Measurements from ENCODE around the gene MPHOSPH6. TPM values are rescaled to one million over a fixed set of nuclear protein-coding genes. Genes with fewer than 3 reads are reported as not detected.
"Not testable (repeated sequence)": the region's sequence is repeated elsewhere in the genome, so short reads cannot be mapped to it uniquely, and the experiment has no call there.

Gene MPHOSPH6
- total RNA-seq, 1 donor = 38.4 TPM

DNA sequence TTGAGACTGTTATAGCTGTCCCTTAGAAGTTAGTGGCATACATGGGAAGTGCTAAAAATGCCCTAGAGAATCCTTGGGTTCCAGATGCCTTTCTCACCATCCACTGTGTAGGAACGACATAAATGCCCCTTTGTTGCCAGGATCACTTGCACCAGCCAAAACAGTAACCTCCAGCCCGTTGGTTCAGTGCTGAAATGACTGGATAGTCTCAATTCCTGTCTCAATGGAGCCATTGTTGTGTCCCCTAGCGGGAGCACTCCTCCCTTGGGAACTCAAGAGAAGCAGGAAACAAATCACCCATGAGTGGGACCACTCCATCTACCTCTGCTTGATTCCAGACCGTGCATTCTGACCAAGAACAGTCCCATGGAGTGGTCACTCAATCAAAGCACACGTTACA, 23.1 kb downstream of the MPHOSPH6 start:
- DNase-seq (ENCODE audit: low read depth) = no peak
- TF ChIP-seq, protein P1, sequence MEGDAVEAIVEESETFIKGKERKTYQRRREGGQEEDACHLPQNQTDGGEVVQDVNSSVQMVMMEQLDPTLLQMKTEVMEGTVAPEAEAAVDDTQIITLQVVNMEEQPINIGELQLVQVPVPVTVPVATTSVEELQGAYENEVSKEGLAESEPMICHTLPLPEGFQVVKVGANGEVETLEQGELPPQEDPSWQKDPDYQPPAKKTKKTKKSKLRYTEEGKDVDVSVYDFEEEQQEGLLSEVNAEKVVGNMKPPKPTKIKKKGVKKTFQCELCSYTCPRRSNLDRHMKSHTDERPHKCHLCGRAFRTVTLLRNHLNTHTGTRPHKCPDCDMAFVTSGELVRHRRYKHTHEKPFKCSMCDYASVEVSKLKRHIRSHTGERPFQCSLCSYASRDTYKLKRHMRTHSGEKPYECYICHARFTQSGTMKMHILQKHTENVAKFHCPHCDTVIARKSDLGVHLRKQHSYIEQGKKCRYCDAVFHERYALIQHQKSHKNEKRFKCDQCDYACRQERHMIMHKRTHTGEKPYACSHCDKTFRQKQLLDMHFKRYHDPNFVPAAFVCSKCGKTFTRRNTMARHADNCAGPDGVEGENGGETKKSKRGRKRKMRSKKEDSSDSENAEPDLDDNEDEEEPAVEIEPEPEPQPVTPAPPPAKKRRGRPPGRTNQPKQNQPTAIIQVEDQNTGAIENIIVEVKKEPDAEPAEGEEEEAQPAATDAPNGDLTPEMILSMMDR (IDR thresholded peaks at IDR 0.05; ENCODE audit: insufficient read depth, low read depth, low read length) = no peak

DNA sequence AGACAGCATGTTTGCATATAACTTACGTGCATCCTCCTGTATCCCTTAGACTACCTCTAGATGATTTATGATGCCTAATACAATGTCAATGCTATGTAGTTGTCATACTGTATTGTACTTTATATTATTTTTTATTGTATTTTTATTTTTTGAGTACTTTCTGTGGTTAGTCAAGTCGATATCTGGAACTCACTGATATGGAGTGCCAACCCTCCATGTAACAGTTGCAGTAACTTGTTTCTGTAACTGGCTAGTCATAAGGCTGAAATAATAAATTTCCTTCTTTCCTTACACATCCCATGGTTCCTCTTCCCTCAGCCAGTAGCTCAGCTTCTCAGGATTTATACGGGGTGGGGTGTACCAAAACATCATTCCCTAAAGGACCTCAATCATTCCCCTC, 23.5 kb downstream of the MPHOSPH6 start:
- H3K4me3 ChIP-seq (ENCODE audit: low read depth, low read length) = no peak overlapping the region
- TF ChIP-seq, protein P1 (IDR thresholded peaks at IDR 0.05; ENCODE audit: insufficient read depth, low read depth, low read length) = no peak
- DNase-seq (ENCODE audit: low read depth) = no peak

More for the DNA sequence above, 23.1 kb downstream of the MPHOSPH6 start:
- H3K4me3 ChIP-seq (ENCODE audit: low read depth, low read length) = no peak overlapping the region

DNA sequence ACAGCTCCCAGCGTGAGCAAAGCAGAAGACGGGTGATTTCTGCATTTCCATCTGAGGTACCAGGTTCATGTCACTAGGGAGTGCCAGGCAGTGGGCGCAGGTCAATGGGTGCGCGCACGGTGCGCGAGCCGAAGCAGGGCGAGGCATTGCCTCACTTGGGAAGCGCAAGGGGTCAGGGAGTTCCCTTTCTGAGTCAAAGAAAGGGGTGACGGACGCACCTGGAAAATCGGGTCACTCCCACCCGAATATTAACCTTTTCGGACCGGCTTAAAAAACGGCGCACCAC, 30.8 kb downstream of the MPHOSPH6 start:
- H3K4me3 ChIP-seq (ENCODE audit: low read depth, low read length); DNase-seq (ENCODE audit: low read depth): not testable (repeated sequence)

DNA sequence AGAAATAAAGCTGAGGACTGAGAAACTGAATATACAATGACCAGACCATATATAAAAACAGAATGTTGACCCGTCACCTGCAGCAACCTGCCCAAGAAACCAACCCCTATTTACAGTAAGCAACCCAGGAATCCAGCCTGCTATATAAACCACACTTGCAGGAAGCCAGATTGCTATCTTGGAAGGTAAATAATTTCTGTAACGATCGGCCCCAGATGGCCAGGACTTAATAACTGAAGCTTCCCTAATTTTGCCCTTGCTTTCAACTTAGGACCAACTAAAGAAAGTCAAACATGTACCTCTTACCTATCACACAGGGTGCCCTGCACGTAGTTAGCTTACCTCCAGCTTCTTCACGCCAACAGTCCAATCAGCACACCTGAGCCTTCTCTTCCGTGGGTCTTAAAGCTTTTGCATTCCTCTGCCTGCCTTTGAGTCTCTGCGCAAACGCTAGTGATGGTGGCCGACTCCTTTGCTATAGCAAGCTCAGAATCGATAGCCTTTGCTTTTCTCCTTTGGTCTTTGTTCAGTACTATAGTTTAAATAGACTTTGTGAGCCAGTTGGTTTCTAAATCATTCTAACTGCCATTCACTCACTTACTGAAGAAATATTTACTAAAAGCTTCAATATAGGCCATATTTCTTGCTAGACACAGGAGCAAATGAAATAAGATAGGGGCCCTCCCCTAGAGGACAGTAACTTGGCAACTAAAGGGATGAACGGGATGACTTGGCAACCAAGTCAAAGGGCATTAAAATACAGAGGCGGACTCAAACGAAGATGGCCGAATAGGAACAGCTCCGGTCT, 31.3 kb downstream of the MPHOSPH6 start:
- H3K4me3 ChIP-seq (ENCODE audit: low read depth, low read length) = no peak overlapping the region
- no peak for DNase-seq (ENCODE audit: low read depth)
- TF ChIP-seq, protein P1 (IDR thresholded peaks at IDR 0.05; ENCODE audit: insufficient read depth, low read depth, low read length) = no peak

DNA sequence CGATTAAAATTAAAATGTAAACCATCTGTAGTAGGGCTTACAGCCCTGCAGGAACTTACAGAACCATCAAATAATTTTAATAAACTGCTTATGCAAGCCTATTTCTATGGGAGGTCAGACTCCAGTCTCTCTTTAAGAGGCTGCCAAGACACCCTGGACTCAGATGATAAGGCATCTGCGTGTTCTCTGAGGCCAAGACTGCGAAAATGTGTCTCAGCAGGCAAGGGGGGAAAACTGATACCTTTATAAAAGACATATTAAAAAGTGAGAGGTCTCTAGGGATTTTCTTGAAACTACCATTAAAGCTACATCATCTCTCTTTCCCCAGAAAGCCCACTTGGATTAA, 32.2 kb downstream of the MPHOSPH6 start:
- H3K4me3 ChIP-seq (ENCODE audit: low read depth, low read length) = no peak overlapping the region
- TF ChIP-seq, protein P1 (IDR thresholded peaks at IDR 0.05; ENCODE audit: insufficient read depth, low read depth, low read length) = no peak
- no peak for DNase-seq (ENCODE audit: low read depth)

DNA sequence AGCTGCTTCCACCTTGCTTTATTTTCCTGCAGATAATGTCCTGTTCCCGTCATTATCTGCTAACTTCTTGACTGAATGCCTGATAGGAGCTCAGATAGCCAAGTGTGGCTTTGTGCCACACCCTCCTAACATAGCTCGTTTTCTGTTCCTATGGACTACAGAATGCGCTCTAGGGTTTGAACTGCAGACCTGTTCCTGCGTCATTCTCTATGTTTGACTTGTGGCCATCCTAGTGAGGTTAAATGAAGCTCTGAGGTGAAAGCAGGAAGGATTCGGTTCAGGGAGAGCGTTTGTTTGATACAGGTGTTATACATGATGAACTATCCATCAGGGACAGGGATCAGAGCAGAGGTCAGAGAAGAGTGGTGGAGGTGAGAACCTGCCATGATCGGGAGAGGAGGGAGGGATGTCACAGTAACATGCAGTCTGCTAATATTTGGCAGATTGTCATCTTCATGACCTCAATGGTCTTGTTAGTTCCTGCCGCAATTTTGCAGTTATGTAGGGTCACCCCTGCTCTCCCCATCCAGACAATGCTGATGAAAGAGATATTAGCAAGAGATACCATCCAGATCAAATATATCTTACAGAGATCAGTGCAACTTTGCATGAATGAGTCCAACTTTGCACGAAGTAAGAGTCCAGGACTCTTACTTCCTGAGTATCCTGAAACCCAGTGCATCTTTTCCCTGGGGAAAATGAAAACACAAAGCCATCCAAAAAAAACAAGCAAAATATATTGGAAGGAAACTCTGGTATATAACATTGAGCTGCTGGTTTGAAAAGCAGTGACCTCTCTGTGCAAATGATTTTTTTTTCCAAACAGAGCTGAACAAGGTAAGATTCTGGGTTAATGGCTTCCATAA, 32.8 kb downstream of the MPHOSPH6 start:
- TF ChIP-seq, protein P1 (IDR thresholded peaks at IDR 0.05; ENCODE audit: insufficient read depth, low read depth, low read length) = no peak
- DNase-seq (ENCODE audit: low read depth) = no peak
- H3K4me3 ChIP-seq (ENCODE audit: low read depth, low read length) = no peak overlapping the region

DNA sequence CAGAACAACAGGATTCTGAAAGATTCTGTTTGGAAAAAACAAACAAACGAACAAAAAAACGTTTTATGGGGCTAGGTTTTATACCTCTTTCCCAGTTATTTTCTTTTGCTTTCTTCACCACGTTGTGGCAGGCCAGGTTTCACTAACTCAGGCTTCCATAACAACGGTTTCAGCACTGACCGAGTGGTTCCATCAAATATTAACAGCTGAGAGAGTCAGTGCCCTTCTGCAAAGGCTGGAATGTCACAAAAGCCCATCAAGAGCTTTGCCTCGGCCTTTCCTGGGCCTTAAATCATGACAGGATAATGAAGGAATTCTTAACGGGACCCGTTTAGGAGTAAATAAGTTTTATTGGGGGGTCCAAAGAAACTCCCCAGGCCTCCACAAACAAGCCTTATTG, 34.2 kb downstream of the MPHOSPH6 start:
- TF ChIP-seq, protein P1 (IDR thresholded peaks at IDR 0.05; ENCODE audit: insufficient read depth, low read depth, low read length) = no peak
- no peak for DNase-seq (ENCODE audit: low read depth)
- no peak overlapping the region for H3K4me3 ChIP-seq (ENCODE audit: low read depth, low read length)
